Measurements from ENCODE around the gene KDM5B.

GRCh38 chr1:202856014-202856413, 47.8 kb upstream of the KDM5B start:
- TF ChIP-seq POLR2A (IDR thresholded peaks at IDR 0.05) (no peak), CTCF (IDR thresholded peaks at IDR 0.05) (no peak)
